Smooth muscle cell (in vitro differentiated cells): ENCODE results near the gene IRS2. TPM values are rescaled to one million over a fixed set of nuclear protein-coding genes. Genes with fewer than 3 reads are reported as not detected.

Experiments
- DNase-seq: peaks from one replicate; lab custom pipeline; 2025; ENCODE audit not compliant: unreplicated experiment; lab: John Stamatoyannopoulos, UW
- H2AFZ ChIP-seq: fragments of 200-600 bp; sonication (generic); 2 replicates; pipeline ENCODE4 v1.6.0; 2016; ENCODE audit warnings: antibody characterized with exemption, low read depth, mild to moderate bottlenecking
- H3F3A ChIP-seq: fragments of 200-600 bp; sonication (generic); 2 replicates; pipeline ENCODE4 v1.6.0; 2017; ENCODE audit warnings: antibody characterized with exemption, low read depth
- H3K27ac ChIP-seq: fragments of 200-600 bp; sonication (generic); 2 replicates; pipeline ENCODE4 v1.5.1; 2016; ENCODE audit warnings: low read depth, mild to moderate bottlenecking
- H3K27me3 ChIP-seq: fragments of 200-600 bp; sonication (generic); 2 replicates; pipeline ENCODE4 v1.6.1; 2016; ENCODE audit warnings: low read depth, mild to moderate bottlenecking
- H3K36me3 ChIP-seq: fragments of 200-600 bp; sonication (generic); 2 replicates; pipeline ENCODE4 v1.5.1; 2016; ENCODE audit warnings: low read depth
- H3K4me1 ChIP-seq: fragments of 200-600 bp; sonication (generic); 2 replicates; pipeline ENCODE4 v1.5.1; 2016; ENCODE audit warnings: low read depth
- H3K4me2 ChIP-seq: fragments of 200-600 bp; sonication (generic); 2 replicates; pipeline ENCODE4 v1.6.0; 2016; ENCODE audit warnings: mild to moderate bottlenecking
- H3K4me3 ChIP-seq: fragments of 200-600 bp; sonication (generic); 2 replicates; pipeline ENCODE4 v1.5.1; 2016; ENCODE audit warnings: mild to moderate bottlenecking
- H3K79me2 ChIP-seq: fragments of 200-600 bp; sonication (generic); 2 replicates; pipeline ENCODE4 v1.6.0; 2016; ENCODE audit warnings: low read depth, mild to moderate bottlenecking
- H3K9ac ChIP-seq: fragments of 200-600 bp; sonication (generic); 2 replicates; pipeline ENCODE4 v1.6.0; 2016; ENCODE audit warnings: low read depth
- H3K9me3 ChIP-seq: fragments of 200-600 bp; sonication (generic); replicated peaks from 2 replicates; pipeline ENCODE4 v1.5.1; 2016; ENCODE audit warnings: low read depth
- H4K20me1 ChIP-seq: fragments of 200-600 bp; sonication (generic); 2 replicates; pipeline ENCODE4 v1.6.0; 2016; ENCODE audit warnings: low read depth
- WGBS: methylation state at CpG from one replicate; pipeline ENCODE4 v1.1.7; 2016; ENCODE audit warnings: low lambda C conversion rate; 5-methylcytosine and 5-hydroxymethylcytosine counted together
- polyA plus RNA-seq: library from polyadenylated mRNA; unstranded; fragments of >200 nt; fragmentation: Nextera tagmentation; extraction: Ambion mirVana; gene quantifications from 2 replicates; pipeline ENCODE4 v1.2.1, GENCODE V29; 2016
- total RNA-seq: library from RNA; depleted of rRNA; stranded (reverse); fragments of >200 nt; gene quantifications from 2 replicates; pipeline ENCODE4 v1.2.3, GENCODE V29; 2014
- TF ChIP-seq, protein P1 (sequence below): fragments of 200-600 bp; sonication (generic); IDR thresholded peaks from 2 replicates; pipeline ENCODE4 v1.5.1; 2017; ENCODE audit warnings: borderline replicate concordance, mild to moderate bottlenecking, antibody characterized with exemption; ENCODE audit not compliant: insufficient read depth, poor library complexity, severe bottlenecking

Gene IRS2
- total and polyA plus RNA-seq, 2 experiments from 2014 or later: 0.90 to 1.7 TPM

DNA sequence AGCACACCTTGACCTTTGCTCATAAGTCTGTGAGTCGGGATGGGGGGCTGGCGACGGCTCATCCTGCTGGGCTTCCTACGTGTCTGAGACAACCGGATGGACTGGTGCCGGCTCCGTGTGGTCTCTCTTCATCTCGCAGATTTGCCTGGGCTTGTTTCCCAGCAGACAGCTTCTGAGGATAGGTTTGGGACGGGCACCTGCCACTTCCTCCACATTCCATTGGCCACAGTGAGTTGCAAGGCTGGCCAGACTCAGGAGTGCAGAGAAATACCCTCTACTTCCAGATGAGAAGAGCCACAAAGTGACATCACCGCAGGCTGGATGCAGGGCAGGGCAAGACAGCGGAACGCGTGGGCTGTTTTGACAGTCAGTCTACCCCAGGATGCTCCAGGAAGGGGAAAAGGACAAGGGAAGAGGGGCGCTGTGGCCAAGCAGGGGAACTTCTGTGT is 48.1 kb downstream of the IRS2 start:
- no peaks in the 10 kb centered on the region for H3K36me3 ChIP-seq
- H3K79me2 ChIP-seq: no peaks in the 10 kb centered on the region
- no peaks in the 10 kb centered on the region for H4K20me1 ChIP-seq
- no peak overlapping the region for H2AFZ ChIP-seq
- 75% methylated on average over 14 of the region's 14 CpGs for WGBS
- no peaks in the 10 kb centered on the region for H3K4me1 ChIP-seq
- no peaks in the 10 kb centered on the region for H3K27me3 ChIP-seq
- no peaks in the 10 kb centered on the region for H3F3A ChIP-seq
- no peaks in the 10 kb centered on the region for H3K9me3 ChIP-seq
- H3K27ac ChIP-seq: peak overlapping the region; percentile 80
- TF ChIP-seq, protein P1, sequence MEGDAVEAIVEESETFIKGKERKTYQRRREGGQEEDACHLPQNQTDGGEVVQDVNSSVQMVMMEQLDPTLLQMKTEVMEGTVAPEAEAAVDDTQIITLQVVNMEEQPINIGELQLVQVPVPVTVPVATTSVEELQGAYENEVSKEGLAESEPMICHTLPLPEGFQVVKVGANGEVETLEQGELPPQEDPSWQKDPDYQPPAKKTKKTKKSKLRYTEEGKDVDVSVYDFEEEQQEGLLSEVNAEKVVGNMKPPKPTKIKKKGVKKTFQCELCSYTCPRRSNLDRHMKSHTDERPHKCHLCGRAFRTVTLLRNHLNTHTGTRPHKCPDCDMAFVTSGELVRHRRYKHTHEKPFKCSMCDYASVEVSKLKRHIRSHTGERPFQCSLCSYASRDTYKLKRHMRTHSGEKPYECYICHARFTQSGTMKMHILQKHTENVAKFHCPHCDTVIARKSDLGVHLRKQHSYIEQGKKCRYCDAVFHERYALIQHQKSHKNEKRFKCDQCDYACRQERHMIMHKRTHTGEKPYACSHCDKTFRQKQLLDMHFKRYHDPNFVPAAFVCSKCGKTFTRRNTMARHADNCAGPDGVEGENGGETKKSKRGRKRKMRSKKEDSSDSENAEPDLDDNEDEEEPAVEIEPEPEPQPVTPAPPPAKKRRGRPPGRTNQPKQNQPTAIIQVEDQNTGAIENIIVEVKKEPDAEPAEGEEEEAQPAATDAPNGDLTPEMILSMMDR: no peak
- H3K4me3 ChIP-seq: no peak overlapping the region
- H3K9ac ChIP-seq: peak overlapping the region; percentile 51
- H3K4me2 ChIP-seq: no peak overlapping the region
- no peak for DNase-seq

GRCh38 chr13:109737606-109738005 is 48.8 kb downstream of the IRS2 start:
- Histone ChIP-seq H4K20me1 (no peaks in the 10 kb centered on the region), H3F3A (no peaks in the 10 kb centered on the region), H3K79me2 (no peaks in the 10 kb centered on the region), H3K4me1 (no peaks in the 10 kb centered on the region), H3K9ac (peak overlapping the region; percentile 51), H3K27me3 (no peaks in the 10 kb centered on the region), H3K36me3 (no peaks in the 10 kb centered on the region), H3K27ac (peak overlapping the region; percentile 80), H3K4me2 (no peak overlapping the region), H3K4me3 (no peak overlapping the region), H2AFZ (no peak overlapping the region), H3K9me3 (no peaks in the 10 kb centered on the region)
- 24% methylated on average over 5 of the region's 5 CpGs for WGBS
- TF ChIP-seq, protein P1: no peak
- DNase-seq: no peak

- Histone ChIP-seq H3K36me3 (no peaks in the 10 kb centered on the region), H3K9ac (no peak overlapping the region), H3K4me1 (no peaks in the 10 kb centered on the region), H3K79me2 (no peaks in the 10 kb centered on the region), H3K27me3 (no peaks in the 10 kb centered on the region), H3K27ac (peak overlapping the region; percentile 80), H2AFZ (no peak overlapping the region), H3K9me3 (no peaks in the 10 kb centered on the region), H3K4me3 (no peak overlapping the region), H3K4me2 (no peak overlapping the region), H3F3A (no peaks in the 10 kb centered on the region), H4K20me1 (no peaks in the 10 kb centered on the region)
- WGBS: 90% methylated on average over 13 of the region's 13 CpGs
- TF ChIP-seq, protein P1: no peak
- DNase-seq: no peak
Observed at GRCh38 chr13:109737046-109737573, 49.3 kb downstream of the IRS2 start.

- DNase-seq: no peak
- Histone ChIP-seq H3K27ac (no peak overlapping the region), H3K27me3 (no peaks in the 10 kb centered on the region), H3K9ac (no peak overlapping the region), H3K36me3 (no peaks in the 10 kb centered on the region), H4K20me1 (no peaks in the 10 kb centered on the region), H3K9me3 (no peaks in the 10 kb centered on the region), H3F3A (no peaks in the 10 kb centered on the region), H3K4me2 (no peak overlapping the region), H3K4me1 (no peaks in the 10 kb centered on the region), H2AFZ (no peak overlapping the region), H3K79me2 (no peaks in the 10 kb centered on the region), H3K4me3 (no peak overlapping the region)
- 89% methylated on average over 4 of the region's 4 CpGs for WGBS
- TF ChIP-seq, protein P1: no peak
Observed at GRCh38 chr13:109735436-109735966, 50.9 kb downstream of the IRS2 start.
